Measurements from ENCODE around the gene ZBTB39.

GRCh38 chr12:56955631-56956256 is 50.6 kb downstream of the ZBTB39 start:
- no peak for TF ChIP-seq EZH2 (IDR thresholded peaks at IDR 0.05; ENCODE audit: insufficient read depth, poor library complexity, severe bottlenecking)
- TF ChIP-seq EZH2phosphoT487 (IDR thresholded peaks at IDR 0.05; ENCODE audit: insufficient read depth, low read depth): no peak

Data from GM23248 (cell line).